GM23338 (cell line): ENCODE results near the gene RIC3. TPM values are rescaled to one million over a fixed set of nuclear protein-coding genes. Genes with fewer than 3 reads are reported as not detected.

Experiments used
- ATAC-seq: fragments of 200-7000 bp; cut with Tn5 transposase; 3 replicates; pipeline ENCODE4 v1.9.1; 2020
- DNase-seq: peaks from one replicate; pipeline ENCODE4 v3.0.0-alpha.2; 2015; ENCODE audit warnings: low spot score
- H2AFZ ChIP-seq: fragments of 200-600 bp; sonication (generic); 2 replicates; pipeline ENCODE4 v1.8.0; 2016; ENCODE audit warnings: antibody characterized with exemption, mild to moderate bottlenecking, moderate library complexity
- H3F3A ChIP-seq: fragments of 200-600 bp; sonication (generic); replicated peaks from 2 replicates; pipeline ENCODE4 v1.8.0; 2017; ENCODE audit warnings: antibody characterized with exemption, mixed run types, low read depth
- H3K27ac ChIP-seq: fragments of 200-600 bp; sonication (generic); 2 replicates; pipeline ENCODE4 v1.6.1; 2016; ENCODE audit warnings: low read depth
- H3K27me3 ChIP-seq: fragments of 200-600 bp; sonication (generic); 2 replicates; pipeline ENCODE4 v1.8.0; 2016; ENCODE audit warnings: mild to moderate bottlenecking, mixed run types, moderate library complexity; ENCODE audit not compliant: insufficient read depth
- H3K36me3 ChIP-seq: fragments of 200-600 bp; sonication (generic); 2 replicates; pipeline ENCODE4 v1.8.0; 2016; ENCODE audit warnings: mild to moderate bottlenecking; ENCODE audit not compliant: insufficient read depth
- H3K4me1 ChIP-seq: fragments of 200-600 bp; sonication (generic); 2 replicates; pipeline ENCODE4 v1.8.0; 2016; ENCODE audit warnings: mild to moderate bottlenecking, moderate library complexity; ENCODE audit not compliant: insufficient read depth
- H3K4me2 ChIP-seq: fragments of 200-600 bp; sonication (generic); 2 replicates; pipeline ENCODE4 v1.7.1; 2017; ENCODE audit warnings: mixed run types
- H3K4me3 ChIP-seq: fragments of 200-600 bp; sonication (generic); 2 replicates; pipeline ENCODE4 v1.6.1; 2016; ENCODE audit warnings: mixed run types
- H3K79me2 ChIP-seq: fragments of 200-600 bp; sonication (generic); replicated peaks from 2 replicates; pipeline ENCODE4 v1.8.0; 2017; ENCODE audit warnings: mild to moderate bottlenecking; ENCODE audit not compliant: insufficient read depth
- H3K9me2 ChIP-seq: fragments of 200-600 bp; sonication (generic); 2 replicates; pipeline ENCODE4 v1.8.0; 2017; ENCODE audit not compliant: insufficient read depth
- H4K20me1 ChIP-seq: fragments of 200-600 bp; sonication (generic); replicated peaks from 2 replicates; pipeline ENCODE4 v1.8.0; 2017; ENCODE audit warnings: mild to moderate bottlenecking; ENCODE audit not compliant: insufficient read depth
- H3K27ac Mint-ChIP-seq: 2 replicates; pipeline ENCODE4 v1.8.0; 2020; ENCODE audit warnings: inconsistent platforms, mild to moderate bottlenecking, moderate library complexity, mixed read lengths
- H3K27me3 Mint-ChIP-seq: 3 replicates; pipeline ENCODE4 v1.8.0; 2022; ENCODE audit warnings: low read depth, mild to moderate bottlenecking, moderate library complexity, mixed read lengths, inconsistent platforms; ENCODE audit not compliant: insufficient read depth, poor library complexity
- H3K36me3 Mint-ChIP-seq: 3 replicates; pipeline ENCODE4 v1.8.0; 2021; ENCODE audit warnings: low read depth, mild to moderate bottlenecking, inconsistent platforms, moderate library complexity, mixed read lengths
- H3K4me1 Mint-ChIP-seq: 3 replicates; pipeline ENCODE4 v1.8.0; 2020; ENCODE audit warnings: mild to moderate bottlenecking, inconsistent platforms, mixed read lengths
- H3K4me3 Mint-ChIP-seq: 3 replicates; pipeline ENCODE4 v1.8.0; 2021; ENCODE audit warnings: moderate library complexity, mild to moderate bottlenecking, inconsistent platforms, mixed read lengths
- H3K9me3 Mint-ChIP-seq: 3 replicates; pipeline ENCODE4 v1.8.0; 2020; ENCODE audit warnings: moderate library complexity, mild to moderate bottlenecking, inconsistent platforms, mixed read lengths
- CREB1 ChIP-seq: fragments of 250-450 bp; sonication (Bioruptor Pico); IDR thresholded peaks from 2 replicates; pipeline ENCODE4 v1.5.0; 2020; ENCODE audit warnings: low read depth, mild to moderate bottlenecking, moderate library complexity
- CTCF ChIP-seq, 2 experiments: fragments of 200-600 bp in 1 of 2; sonication (generic) in 1 of 2; conservative IDR thresholded peaks; 2 replicates each; pipeline versions ENCODE4 v1.5.1 to v1.6.1; 2016 to 2017; ENCODE audit warnings: antibody characterized with exemption in 2 of 2, low read depth in 2 of 2, mild to moderate bottlenecking in 2 of 2, moderate library complexity in 1 of 2
- ETS1 ChIP-seq: IDR thresholded peaks from 2 replicates; pipeline ENCODE4 v1.6.1; 2016; ENCODE audit warnings: antibody characterized with exemption
- EZH2 ChIP-seq: fragments of 200-600 bp; sonication (generic); IDR thresholded peaks from one replicate; pipeline ENCODE4 v1.8.0; 2017; ENCODE audit warnings: antibody characterized with exemption, mild to moderate bottlenecking, low read depth; ENCODE audit not compliant: unreplicated experiment
- EZH2phosphoT487 ChIP-seq: fragments of 200-600 bp; sonication (generic); IDR thresholded peaks from one replicate; pipeline ENCODE4 v1.8.1; 2018; ENCODE audit warnings: antibody characterized with exemption; ENCODE audit not compliant: unreplicated experiment
- JUNB ChIP-seq: IDR thresholded peaks from one replicate; pipeline ENCODE4 v1.6.1; 2016; ENCODE audit warnings: antibody characterized with exemption; ENCODE audit not compliant: unreplicated experiment
- NANOG ChIP-seq: IDR thresholded peaks from 2 replicates; pipeline ENCODE4 v1.6.1; 2016; ENCODE audit warnings: antibody characterized with exemption, borderline replicate concordance
- ZNF114 ChIP-seq: fragments of 250-450 bp; sonication (Bioruptor Pico); IDR thresholded peaks from 2 replicates; pipeline ENCODE4 v1.5.0; 2020; ENCODE audit warnings: mild to moderate bottlenecking, moderate library complexity
- ZNF331 ChIP-seq: fragments of 250-450 bp; sonication (Bioruptor Pico); IDR thresholded peaks from 2 replicates; pipeline ENCODE4 v1.5.0; 2020; ENCODE audit warnings: low read depth, mild to moderate bottlenecking, moderate library complexity
- polyA plus RNA-seq: library from polyadenylated mRNA; unstranded; fragments of >200 nt; fragmentation: Nextera tagmentation; extraction: Ambion mirVana; gene quantifications from 2 replicates; pipeline ENCODE4 v1.2.1, GENCODE V29; 2016
- total RNA-seq: library from RNA; depleted of rRNA; stranded (reverse); fragments of >200 nt; shearing (Covaris generic); gene quantifications from 2 replicates; pipeline ENCODE4 v1.2.3, GENCODE V29; 2014
- TF ChIP-seq, protein P1 (sequence below): fragments of 250-450 bp; sonication (Bioruptor Pico); IDR thresholded peaks from 2 replicates; pipeline ENCODE4 v1.5.0; 2020; ENCODE audit warnings: mild to moderate bottlenecking, moderate library complexity

RIC3 gene
- total and polyA plus RNA-seq, 2 experiments from 2014 or later = 17.8 to 21.3 TPM

GRCh38 chr11:8084352-8084751 lies 84.5 kb downstream of the RIC3 start:
- no peaks in the 10 kb centered on the region for H3K36me3 ChIP-seq
- no peak overlapping the region for H3K4me2 ChIP-seq
- H4K20me1 ChIP-seq = peaks cover 15% of the 10 kb centered on the region
- H3K9me3 Mint-ChIP-seq = no peaks in the 10 kb centered on the region
- H2AFZ ChIP-seq = no peak overlapping the region
- H3K9me2 ChIP-seq = no peaks in the 10 kb centered on the region; the same call in 1 of the 2 replicates
- H3K36me3 Mint-ChIP-seq = no peaks in the 10 kb centered on the region
- DNase-seq = no peak
- H3K27ac ChIP-seq = no peak overlapping the region
- H3K4me1 ChIP-seq = peaks cover 51% of the 10 kb centered on the region
- H3K4me3 ChIP-seq = no peak overlapping the region
- H3K27me3 ChIP-seq = peaks cover 21% of the 10 kb centered on the region
- TF ChIP-seq ZNF114 (CRISPR knock-in tag) (no peak), ETS1 (no peak), EZH2 (no peak), NANOG (no peak), JUNB (no peak), EZH2phosphoT487 (no peak), CREB1 (no peak), ZNF331 (CRISPR knock-in tag) (no peak), CTCF (conservative IDR thresholded peaks at IDR 0.05; ENCODE audit: low read depth in 2 of 2) (no peak)
- TF ChIP-seq, protein P1, sequence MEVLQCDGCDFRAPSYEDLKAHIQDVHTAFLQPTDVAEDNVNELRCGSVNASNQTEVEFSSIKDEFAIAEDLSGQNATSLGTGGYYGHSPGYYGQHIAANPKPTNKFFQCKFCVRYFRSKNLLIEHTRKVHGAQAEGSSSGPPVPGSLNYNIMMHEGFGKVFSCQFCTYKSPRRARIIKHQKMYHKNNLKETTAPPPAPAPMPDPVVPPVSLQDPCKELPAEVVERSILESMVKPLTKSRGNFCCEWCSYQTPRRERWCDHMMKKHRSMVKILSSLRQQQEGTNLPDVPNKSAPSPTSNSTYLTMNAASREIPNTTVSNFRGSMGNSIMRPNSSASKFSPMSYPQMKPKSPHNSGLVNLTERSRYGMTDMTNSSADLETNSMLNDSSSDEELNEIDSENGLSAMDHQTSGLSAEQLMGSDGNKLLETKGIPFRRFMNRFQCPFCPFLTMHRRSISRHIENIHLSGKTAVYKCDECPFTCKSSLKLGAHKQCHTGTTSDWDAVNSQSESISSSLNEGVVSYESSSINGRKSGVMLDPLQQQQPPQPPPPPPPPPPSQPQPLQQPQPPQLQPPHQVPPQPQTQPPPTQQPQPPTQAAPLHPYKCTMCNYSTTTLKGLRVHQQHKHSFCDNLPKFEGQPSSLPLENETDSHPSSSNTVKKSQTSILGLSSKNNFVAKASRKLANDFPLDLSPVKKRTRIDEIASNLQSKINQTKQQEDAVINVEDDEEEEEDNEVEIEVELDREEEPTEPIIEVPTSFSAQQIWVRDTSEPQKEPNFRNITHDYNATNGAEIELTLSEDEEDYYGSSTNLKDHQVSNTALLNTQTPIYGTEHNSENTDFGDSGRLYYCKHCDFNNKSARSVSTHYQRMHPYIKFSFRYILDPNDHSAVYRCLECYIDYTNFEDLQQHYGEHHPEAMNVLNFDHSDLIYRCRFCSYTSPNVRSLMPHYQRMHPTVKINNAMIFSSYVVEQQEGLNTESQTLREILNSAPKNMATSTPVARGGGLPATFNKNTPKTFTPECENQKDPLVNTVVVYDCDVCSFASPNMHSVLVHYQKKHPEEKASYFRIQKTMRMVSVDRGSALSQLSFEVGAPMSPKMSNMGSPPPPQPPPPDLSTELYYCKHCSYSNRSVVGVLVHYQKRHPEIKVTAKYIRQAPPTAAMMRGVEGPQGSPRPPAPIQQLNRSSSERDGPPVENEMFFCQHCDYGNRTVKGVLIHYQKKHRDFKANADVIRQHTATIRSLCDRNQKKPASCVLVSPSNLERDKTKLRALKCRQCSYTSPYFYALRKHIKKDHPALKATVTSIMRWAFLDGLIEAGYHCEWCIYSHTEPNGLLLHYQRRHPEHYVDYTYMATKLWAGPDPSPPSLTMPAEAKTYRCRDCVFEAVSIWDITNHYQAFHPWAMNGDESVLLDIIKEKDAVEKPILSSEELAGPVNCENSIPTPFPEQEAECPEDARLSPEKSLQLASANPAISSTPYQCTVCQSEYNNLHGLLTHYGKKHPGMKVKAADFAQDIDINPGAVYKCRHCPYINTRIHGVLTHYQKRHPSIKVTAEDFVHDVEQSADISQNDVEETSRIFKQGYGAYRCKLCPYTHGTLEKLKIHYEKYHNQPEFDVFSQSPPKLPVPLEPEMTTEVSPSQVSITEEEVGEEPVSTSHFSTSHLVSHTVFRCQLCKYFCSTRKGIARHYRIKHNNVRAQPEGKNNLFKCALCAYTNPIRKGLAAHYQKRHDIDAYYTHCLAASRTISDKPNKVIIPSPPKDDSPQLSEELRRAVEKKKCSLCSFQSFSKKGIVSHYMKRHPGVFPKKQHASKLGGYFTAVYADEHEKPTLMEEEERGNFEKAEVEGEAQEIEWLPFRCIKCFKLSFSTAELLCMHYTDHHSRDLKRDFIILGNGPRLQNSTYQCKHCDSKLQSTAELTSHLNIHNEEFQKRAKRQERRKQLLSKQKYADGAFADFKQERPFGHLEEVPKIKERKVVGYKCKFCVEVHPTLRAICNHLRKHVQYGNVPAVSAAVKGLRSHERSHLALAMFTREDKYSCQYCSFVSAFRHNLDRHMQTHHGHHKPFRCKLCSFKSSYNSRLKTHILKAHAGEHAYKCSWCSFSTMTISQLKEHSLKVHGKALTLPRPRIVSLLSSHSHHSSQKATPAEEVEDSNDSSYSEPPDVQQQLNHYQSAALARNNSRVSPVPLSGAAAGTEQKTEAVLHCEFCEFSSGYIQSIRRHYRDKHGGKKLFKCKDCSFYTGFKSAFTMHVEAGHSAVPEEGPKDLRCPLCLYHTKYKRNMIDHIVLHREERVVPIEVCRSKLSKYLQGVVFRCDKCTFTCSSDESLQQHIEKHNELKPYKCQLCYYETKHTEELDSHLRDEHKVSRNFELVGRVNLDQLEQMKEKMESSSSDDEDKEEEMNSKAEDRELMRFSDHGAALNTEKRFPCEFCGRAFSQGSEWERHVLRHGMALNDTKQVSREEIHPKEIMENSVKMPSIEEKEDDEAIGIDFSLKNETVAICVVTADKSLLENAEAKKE (CRISPR knock-in tag) = no peak
- H3K27me3 Mint-ChIP-seq = peaks cover 24% of the 10 kb centered on the region
- peaks cover 61% of the 10 kb centered on the region for H3K4me1 Mint-ChIP-seq
- peaks cover 30% of the 10 kb centered on the region for H3K79me2 ChIP-seq
- 0 out of 2 replicates have a peak, but pooled peaks cover 3% of the 10 kb centered on the region for H3F3A ChIP-seq
- ATAC-seq = no peak
- H3K4me3 Mint-ChIP-seq = peak overlapping the region; percentile 6; the same call in 1 of the 3 replicates
- no peak overlapping the region for H3K27ac Mint-ChIP-seq
